Sigmoid colon (tissue), 4 donors: Measurements from ENCODE around the gene STAG3.

Experiments
- CTCF ChIP-seq, 4 experiments: fragments of 450-650 bp in 3 of 4; fragments of 200-600 bp in 1 of 4; IDR thresholded peaks; one replicate each; pipeline ENCODE4 v1.5.1; 2016 to 2019; ENCODE audit warnings: antibody characterized with exemption in 4 of 4, mild to moderate bottlenecking in 3 of 4, moderate library complexity in 2 of 4
- EP300 ChIP-seq, 4 donors: sonication (generic); formaldehyde crosslinking; IDR thresholded peaks; one replicate each; pipeline ENCODE4 v1.6.1; 2017; ENCODE audit warnings: antibody characterized with exemption in 4 of 4

GRCh38 chr7:100212631-100213286 lies 35.0 kb downstream of the STAG3 start:
- TF ChIP-seq EP300 (IDR thresholded peaks at IDR 0.05) (no peak), CTCF (IDR thresholded peaks at IDR 0.05) (no peak)
